HEK293 (cell line): ENCODE data around the gene SLC22A4.

Source experiments
- CTCF ChIA-PET: fragments of 350-600 bp; formaldehyde crosslinking; extraction: SDS; loops from one replicate; lab custom pipeline; 2021; ENCODE audit warnings: antibody characterized with exemption; lab: Yijun Ruan, JAX
- POLR2A ChIA-PET: fragments of 300-600 bp; formaldehyde crosslinking; extraction: SDS; loops from one replicate; lab custom pipeline; 2020; ENCODE audit warnings: antibody characterized with exemption, inconsistent platforms; lab: Yijun Ruan, JAX
- H3K27ac ChIP-seq: fragments of 200-500 bp; sonication (Bioruptor generic); 2 replicates; pipeline ENCODE4 v1.5.1; 2014; ENCODE audit warnings: low read depth, low read length, control low read depth, inconsistent platforms; ENCODE audit errors: extremely low read depth
- H3K36me3 ChIP-seq, 2 experiments: fragments of 200-500 bp in 1 of 2; sonication (Bioruptor generic) in 1 of 2; 1 replicate in 1 of 2; 2 replicates in 1 of 2; pipeline ENCODE4 v1.5.1; 2014 to 2017; ENCODE audit warnings: inconsistent platforms in 2 of 2, low read length in 2 of 2; ENCODE audit not compliant: control insufficient read depth in 2 of 2, insufficient read depth in 1 of 2
- H3K4me1 ChIP-seq: fragments of 200-500 bp; sonication (Bioruptor generic); 2 replicates; pipeline ENCODE4 v1.5.1; 2014; ENCODE audit warnings: mild to moderate bottlenecking, low read length, inconsistent platforms; ENCODE audit not compliant: control insufficient read depth, insufficient read depth
- H3K4me3 ChIP-seq: 2 replicates; pipeline ENCODE4 v1.5.1; 2011; ENCODE audit warnings: low read depth, mild to moderate bottlenecking, control low read depth, low read length, moderate library complexity
- H3K9me3 ChIP-seq: fragments of 200-500 bp; sonication (Bioruptor generic); 2 replicates; pipeline ENCODE4 v1.5.1; 2014; ENCODE audit warnings: low read depth, low read length, inconsistent platforms; ENCODE audit not compliant: control insufficient read depth, insufficient read depth
- FEZF1 ChIP-seq: fragments of 450-650 bp; formaldehyde crosslinking; IDR thresholded peaks from 2 replicates; pipeline ENCODE4 v1.5.1; 2016; ENCODE audit warnings: missing biosample characterization, missing genetic modification characterization
- HOXD13 ChIP-seq: sonication (generic); formaldehyde crosslinking; IDR thresholded peaks from 2 replicates; pipeline ENCODE4 v1.8.0; 2022; ENCODE audit warnings: missing genetic modification reagents, borderline replicate concordance
- MYNN ChIP-seq: fragments of 450-650 bp; formaldehyde crosslinking; IDR thresholded peaks from 2 replicates; pipeline ENCODE4 v1.5.1; 2016; ENCODE audit warnings: missing biosample characterization, missing genetic modification characterization, borderline replicate concordance
- MZF1 ChIP-seq: fragments of 450-650 bp; formaldehyde crosslinking; IDR thresholded peaks from 2 replicates; pipeline ENCODE4 v1.5.1; 2017; ENCODE audit warnings: missing biosample characterization, missing genetic modification characterization, borderline replicate concordance
- PBX3 ChIP-seq: sonication (generic); formaldehyde crosslinking; IDR thresholded peaks from 2 replicates; pipeline ENCODE4 v1.8.1; 2022; ENCODE audit warnings: mild to moderate bottlenecking, moderate library complexity, missing genetic modification reagents
- YY1 ChIP-seq: fragments of 450-650 bp; formaldehyde crosslinking; IDR thresholded peaks from 2 replicates; pipeline ENCODE4 v1.5.1; 2018; ENCODE audit warnings: missing biosample characterization, missing genetic modification characterization
- ZEB2 ChIP-seq: fragments of 450-650 bp; formaldehyde crosslinking; IDR thresholded peaks from 2 replicates; pipeline ENCODE4 v1.5.1; 2016; ENCODE audit warnings: missing biosample characterization, missing genetic modification characterization
- ZFP37 ChIP-seq: fragments of 450-650 bp; formaldehyde crosslinking; IDR thresholded peaks from 2 replicates; pipeline ENCODE4 v1.5.1; 2016; ENCODE audit warnings: missing biosample characterization, missing genetic modification characterization
- ZNF133 ChIP-seq: fragments of 450-650 bp; formaldehyde crosslinking; IDR thresholded peaks from 2 replicates; pipeline ENCODE4 v1.5.1; 2016; ENCODE audit warnings: missing biosample characterization, missing genetic modification characterization
- ZNF174 ChIP-seq: fragments of 450-650 bp; formaldehyde crosslinking; IDR thresholded peaks from 2 replicates; pipeline ENCODE4 v1.5.0; 2017; ENCODE audit warnings: missing biosample characterization, mild to moderate bottlenecking, missing genetic modification characterization
- ZNF248 ChIP-seq: fragments of 450-650 bp; formaldehyde crosslinking; IDR thresholded peaks from 2 replicates; pipeline ENCODE4 v1.5.1; 2017; ENCODE audit warnings: missing biosample characterization, missing genetic modification characterization
- ZNF280C ChIP-seq: fragments of 450-650 bp; formaldehyde crosslinking; IDR thresholded peaks from 2 replicates; pipeline ENCODE4 v1.5.1; 2016; ENCODE audit warnings: missing biosample characterization, missing genetic modification characterization
- ZNF366 ChIP-seq: fragments of 450-650 bp; formaldehyde crosslinking; conservative IDR thresholded peaks from 2 replicates; pipeline ENCODE4 v1.5.1; 2016; ENCODE audit warnings: missing biosample characterization, missing genetic modification characterization
- ZNF530 ChIP-seq: fragments of 450-650 bp; formaldehyde crosslinking; IDR thresholded peaks from 2 replicates; pipeline ENCODE4 v1.5.1; 2016; ENCODE audit warnings: low read depth, missing biosample characterization, missing genetic modification characterization
- ZNF558 ChIP-seq: fragments of 450-650 bp; formaldehyde crosslinking; IDR thresholded peaks from 2 replicates; pipeline ENCODE4 v1.5.1; 2016; ENCODE audit warnings: missing biosample characterization, missing genetic modification characterization
- ZNF600 ChIP-seq: fragments of 450-650 bp; formaldehyde crosslinking; IDR thresholded peaks from 2 replicates; pipeline ENCODE4 v1.5.1; 2016; ENCODE audit warnings: missing biosample characterization, missing genetic modification characterization
- ZNF639 ChIP-seq: fragments of 450-650 bp; formaldehyde crosslinking; IDR thresholded peaks from 2 replicates; pipeline ENCODE4 v1.5.1; 2016; ENCODE audit warnings: missing biosample characterization, missing genetic modification characterization
- ZNF677 ChIP-seq: fragments of 450-650 bp; IDR thresholded peaks from 2 replicates; pipeline ENCODE4 v1.5.0; 2018; ENCODE audit warnings: missing biosample characterization, mild to moderate bottlenecking, missing genetic modification characterization, moderate library complexity
- ZNF768 ChIP-seq: fragments of 450-650 bp; formaldehyde crosslinking; IDR thresholded peaks from 2 replicates; pipeline ENCODE4 v1.5.1; 2018; ENCODE audit warnings: missing biosample characterization, mild to moderate bottlenecking, missing genetic modification characterization
- TF ChIP-seq, protein P1 (sequence below): fragments of 450-650 bp; formaldehyde crosslinking; IDR thresholded peaks from 2 replicates; pipeline ENCODE4 v1.5.1; 2016; ENCODE audit warnings: missing biosample characterization, missing genetic modification characterization
- TF ChIP-seq, protein P2 (sequence below): fragments of 450-650 bp; formaldehyde crosslinking; IDR thresholded peaks from 2 replicates; pipeline ENCODE4 v1.5.1; 2016; ENCODE audit warnings: missing biosample characterization, missing genetic modification characterization

SLC22A4 gene

GRCh38 chr5:132322266-132322665 is 28.1 kb downstream of the SLC22A4 start:
- CTCF ChIA-PET: interaction anchor here (1.4 kb wide), 1 partner anchor 64 kb away, joined by 3 read pairs; no protein-coding TSS in a partner anchor
- no peak overlapping the region for H3K27ac ChIP-seq
- peaks cover 0 to 3% of the 10 kb centered on the region in 2 experiments; a peak in 1 of 3 replicates for H3K36me3 ChIP-seq

DNA sequence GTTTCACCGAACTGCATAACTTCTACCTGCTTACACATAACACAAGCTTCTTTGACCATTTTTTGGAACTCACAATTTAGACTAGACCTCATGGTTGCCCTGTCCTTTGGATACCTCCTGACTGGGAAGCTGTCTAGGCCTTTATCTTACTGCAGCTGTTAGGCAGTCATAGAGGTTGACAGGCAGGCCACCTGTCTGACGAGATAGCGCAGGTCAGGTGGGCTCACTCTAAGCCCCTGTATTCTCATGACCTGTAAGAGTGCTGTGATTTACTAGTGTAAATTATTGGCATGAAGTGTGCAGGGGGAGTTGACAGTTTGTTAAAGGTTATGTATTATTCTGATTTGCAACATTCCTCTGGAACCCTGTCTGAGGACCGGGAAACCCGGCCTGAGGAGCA is 29.0 kb downstream of the SLC22A4 start:
- Histone ChIP-seq H3K27ac (no peak overlapping the region), H3K9me3 (no peaks in the 10 kb centered on the region), H3K36me3 (peaks cover 0 to 7% of the 10 kb centered on the region in 2 experiments; a peak in 1 of 3 replicates), H3K4me1 (no peaks in the 10 kb centered on the region), H3K4me3 (no peak overlapping the region)
- TF ChIP-seq, protein P1, sequence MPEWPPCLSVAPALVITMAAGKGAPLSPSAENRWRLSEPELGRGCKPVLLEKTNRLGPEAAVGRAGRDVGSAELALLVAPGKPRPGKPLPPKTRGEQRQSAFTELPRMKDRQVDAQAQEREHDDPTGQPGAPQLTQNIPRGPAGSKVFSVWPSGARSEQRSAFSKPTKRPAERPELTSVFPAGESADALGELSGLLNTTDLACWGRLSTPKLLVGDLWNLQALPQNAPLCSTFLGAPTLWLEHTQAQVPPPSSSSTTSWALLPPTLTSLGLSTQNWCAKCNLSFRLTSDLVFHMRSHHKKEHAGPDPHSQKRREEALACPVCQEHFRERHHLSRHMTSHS: no peak
- no peak for TF ChIP-seq ZNF174
- no peak for TF ChIP-seq ZNF366 (tag by site-specific recombination)
- no peak for TF ChIP-seq ZNF530 (tag by site-specific recombination)
- TF ChIP-seq ZEB2: no peak
- TF ChIP-seq PBX3 (CRISPR knock-in tag): no peak
- TF ChIP-seq HOXD13: no peak
- no peak for TF ChIP-seq ZNF133 (tag by site-specific recombination)
- TF ChIP-seq ZNF768: no peak
- TF ChIP-seq ZNF677 (tag by site-specific recombination): no peak
- no peak for TF ChIP-seq FEZF1
- no peak for TF ChIP-seq MYNN (tag by site-specific recombination)
- no peak for TF ChIP-seq YY1 (tag by site-specific recombination)
- TF ChIP-seq ZFP37 (tag by site-specific recombination): no peak
- TF ChIP-seq MZF1 (tag by site-specific recombination): no peak
- no peak for TF ChIP-seq ZNF248 (tag by site-specific recombination)
- TF ChIP-seq ZNF639 (tag by site-specific recombination): no peak
- TF ChIP-seq, protein P2, sequence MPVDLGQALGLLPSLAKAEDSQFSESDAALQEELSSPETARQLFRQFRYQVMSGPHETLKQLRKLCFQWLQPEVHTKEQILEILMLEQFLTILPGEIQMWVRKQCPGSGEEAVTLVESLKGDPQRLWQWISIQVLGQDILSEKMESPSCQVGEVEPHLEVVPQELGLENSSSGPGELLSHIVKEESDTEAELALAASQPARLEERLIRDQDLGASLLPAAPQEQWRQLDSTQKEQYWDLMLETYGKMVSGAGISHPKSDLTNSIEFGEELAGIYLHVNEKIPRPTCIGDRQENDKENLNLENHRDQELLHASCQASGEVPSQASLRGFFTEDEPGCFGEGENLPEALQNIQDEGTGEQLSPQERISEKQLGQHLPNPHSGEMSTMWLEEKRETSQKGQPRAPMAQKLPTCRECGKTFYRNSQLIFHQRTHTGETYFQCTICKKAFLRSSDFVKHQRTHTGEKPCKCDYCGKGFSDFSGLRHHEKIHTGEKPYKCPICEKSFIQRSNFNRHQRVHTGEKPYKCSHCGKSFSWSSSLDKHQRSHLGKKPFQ (tag by site-specific recombination): no peak
- TF ChIP-seq ZNF558 (tag by site-specific recombination): no peak
- ChIA-PET CTCF (interaction anchor here (0.5 to 1.4 kb wide), 3 partner anchors 63 to 1063 kb away, joined by 3 read pairs; no protein-coding TSS in a partner anchor), POLR2A (no interaction called here)

More at GRCh38 chr5:132322266-132322665, 28.1 kb downstream of the SLC22A4 start:
- H3K4me3 ChIP-seq: no peak overlapping the region
- H3K4me1 ChIP-seq: no peaks in the 10 kb centered on the region
- H3K9me3 ChIP-seq: no peaks in the 10 kb centered on the region
- POLR2A ChIA-PET: no interaction called here
- no peak for TF ChIP-seq ZNF280C (tag by site-specific recombination)
- TF ChIP-seq ZNF600 (tag by site-specific recombination): no peak
- TF ChIP-seq, all 188 proteins: peak for 0
